Cardiac muscle cell (in vitro differentiated cells and primary cell): ENCODE measurements around the gene RHBG. TPM values are rescaled to one million over a fixed set of nuclear protein-coding genes. Genes with fewer than 3 reads are reported as not detected.

Experiments used
- DNase-seq, 2 donors: peaks; one replicate each; pipeline versions ENCODE4 v3.0.0 to v3.0.0-alpha.2; 2010 to 2017; ENCODE audit warnings: low read depth in 1 of 2, low spot score in 1 of 2
- H3K27ac ChIP-seq: fragments of 200-600 bp; sonication (generic); 2 replicates; pipeline ENCODE4 v1.5.1; 2016
- H3K27me3 ChIP-seq: fragments of 200-600 bp; sonication (generic); 2 replicates; pipeline ENCODE4 v1.6.0; 2016; ENCODE audit warnings: control low read depth
- H3K36me3 ChIP-seq: fragments of 200-600 bp; sonication (generic); 2 replicates; pipeline ENCODE4 v1.5.1; 2016; ENCODE audit warnings: control low read depth
- H3K4me1 ChIP-seq: fragments of 200-600 bp; sonication (generic); 2 replicates; pipeline ENCODE4 v1.8.1; 2017; ENCODE audit warnings: low read depth, mild to moderate bottlenecking, mixed run types
- H3K4me3 ChIP-seq: fragments of 200-600 bp; sonication (generic); 2 replicates; pipeline ENCODE4 v1.5.1; 2016; ENCODE audit warnings: mild to moderate bottlenecking
- H3K9me3 ChIP-seq: fragments of 200-600 bp; sonication (generic); 2 replicates; pipeline ENCODE4 v1.5.1; 2017; ENCODE audit warnings: low read depth, mild to moderate bottlenecking, control low read depth
- polyA plus RNA-seq: library from polyadenylated mRNA; unstranded; fragments of >200 nt; fragmentation: Nextera tagmentation; extraction: Ambion mirVana; gene quantifications from 2 replicates; pipeline ENCODE4 v1.2.1, GENCODE V29; 2016
- total RNA-seq: library from RNA; depleted of rRNA; stranded (reverse); fragments of >200 nt; gene quantifications from 2 replicates; pipeline ENCODE4 v1.2.3, GENCODE V29; 2016
- TF ChIP-seq, protein P1 (sequence below): IDR thresholded peaks from 2 replicates; pipeline ENCODE4 v1.5.1; 2012; ENCODE audit warnings: low read depth, mild to moderate bottlenecking, low read length

The RHBG gene
- total and polyA plus RNA-seq, 2 experiments from 2014 or later: not detected

GRCh38 chr1:156372265-156372586 lies 3.2 kb downstream of the RHBG start:
- H3K27ac ChIP-seq: no peak overlapping the region
- TF ChIP-seq, protein P1, sequence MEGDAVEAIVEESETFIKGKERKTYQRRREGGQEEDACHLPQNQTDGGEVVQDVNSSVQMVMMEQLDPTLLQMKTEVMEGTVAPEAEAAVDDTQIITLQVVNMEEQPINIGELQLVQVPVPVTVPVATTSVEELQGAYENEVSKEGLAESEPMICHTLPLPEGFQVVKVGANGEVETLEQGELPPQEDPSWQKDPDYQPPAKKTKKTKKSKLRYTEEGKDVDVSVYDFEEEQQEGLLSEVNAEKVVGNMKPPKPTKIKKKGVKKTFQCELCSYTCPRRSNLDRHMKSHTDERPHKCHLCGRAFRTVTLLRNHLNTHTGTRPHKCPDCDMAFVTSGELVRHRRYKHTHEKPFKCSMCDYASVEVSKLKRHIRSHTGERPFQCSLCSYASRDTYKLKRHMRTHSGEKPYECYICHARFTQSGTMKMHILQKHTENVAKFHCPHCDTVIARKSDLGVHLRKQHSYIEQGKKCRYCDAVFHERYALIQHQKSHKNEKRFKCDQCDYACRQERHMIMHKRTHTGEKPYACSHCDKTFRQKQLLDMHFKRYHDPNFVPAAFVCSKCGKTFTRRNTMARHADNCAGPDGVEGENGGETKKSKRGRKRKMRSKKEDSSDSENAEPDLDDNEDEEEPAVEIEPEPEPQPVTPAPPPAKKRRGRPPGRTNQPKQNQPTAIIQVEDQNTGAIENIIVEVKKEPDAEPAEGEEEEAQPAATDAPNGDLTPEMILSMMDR: no peak
- H3K4me3 ChIP-seq: no peak overlapping the region
- no peaks in the 10 kb centered on the region for H3K9me3 ChIP-seq
- peaks cover 20% of the 10 kb centered on the region for H3K27me3 ChIP-seq
- no peak for DNase-seq
- H3K36me3 ChIP-seq: no peaks in the 10 kb centered on the region
- peaks cover 7% of the 10 kb centered on the region for H3K4me1 ChIP-seq

GRCh38 chr1:156372876-156373275 lies 3.9 kb downstream of the RHBG start:
- H3K4me1 ChIP-seq: peaks cover 7% of the 10 kb centered on the region
- no peak overlapping the region for H3K27ac ChIP-seq
- no peak for DNase-seq
- H3K9me3 ChIP-seq: no peaks in the 10 kb centered on the region
- no peaks in the 10 kb centered on the region for H3K36me3 ChIP-seq
- no peak overlapping the region for H3K4me3 ChIP-seq
- TF ChIP-seq, protein P1: no peak
- H3K27me3 ChIP-seq: peaks cover 20% of the 10 kb centered on the region

GRCh38 chr1:156373546-156373945 lies 4.5 kb downstream of the RHBG start:
- Histone ChIP-seq H3K36me3 (no peaks in the 10 kb centered on the region), H3K4me3 (no peak overlapping the region), H3K9me3 (no peaks in the 10 kb centered on the region), H3K27me3 (peaks cover 20% of the 10 kb centered on the region), H3K4me1 (peaks cover 7% of the 10 kb centered on the region), H3K27ac (no peak overlapping the region)
- TF ChIP-seq, protein P1: no peak
- no peak for DNase-seq

DNA sequence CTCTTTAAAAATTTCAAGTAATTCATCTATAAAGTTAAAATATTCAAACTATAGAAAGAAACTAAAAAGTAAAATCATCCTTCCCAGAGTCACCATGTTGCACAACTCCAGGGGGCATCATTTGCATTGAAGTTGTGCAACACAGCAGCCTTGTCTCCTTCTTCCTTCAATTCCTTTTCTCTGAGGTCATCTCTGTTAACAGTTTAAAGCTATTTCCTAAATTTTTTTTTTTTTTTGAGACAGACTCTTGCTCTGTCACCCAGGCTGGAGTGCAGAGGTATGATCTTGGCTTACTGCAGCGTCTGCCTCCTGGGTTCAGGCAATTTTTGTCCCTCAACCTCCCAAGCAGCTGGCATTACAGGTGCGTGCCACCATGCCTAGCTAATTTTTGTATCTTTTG lies 7.1 kb downstream of the RHBG start:
- DNase-seq: peak in 1 of 2 donors; percentile 78

DNA sequence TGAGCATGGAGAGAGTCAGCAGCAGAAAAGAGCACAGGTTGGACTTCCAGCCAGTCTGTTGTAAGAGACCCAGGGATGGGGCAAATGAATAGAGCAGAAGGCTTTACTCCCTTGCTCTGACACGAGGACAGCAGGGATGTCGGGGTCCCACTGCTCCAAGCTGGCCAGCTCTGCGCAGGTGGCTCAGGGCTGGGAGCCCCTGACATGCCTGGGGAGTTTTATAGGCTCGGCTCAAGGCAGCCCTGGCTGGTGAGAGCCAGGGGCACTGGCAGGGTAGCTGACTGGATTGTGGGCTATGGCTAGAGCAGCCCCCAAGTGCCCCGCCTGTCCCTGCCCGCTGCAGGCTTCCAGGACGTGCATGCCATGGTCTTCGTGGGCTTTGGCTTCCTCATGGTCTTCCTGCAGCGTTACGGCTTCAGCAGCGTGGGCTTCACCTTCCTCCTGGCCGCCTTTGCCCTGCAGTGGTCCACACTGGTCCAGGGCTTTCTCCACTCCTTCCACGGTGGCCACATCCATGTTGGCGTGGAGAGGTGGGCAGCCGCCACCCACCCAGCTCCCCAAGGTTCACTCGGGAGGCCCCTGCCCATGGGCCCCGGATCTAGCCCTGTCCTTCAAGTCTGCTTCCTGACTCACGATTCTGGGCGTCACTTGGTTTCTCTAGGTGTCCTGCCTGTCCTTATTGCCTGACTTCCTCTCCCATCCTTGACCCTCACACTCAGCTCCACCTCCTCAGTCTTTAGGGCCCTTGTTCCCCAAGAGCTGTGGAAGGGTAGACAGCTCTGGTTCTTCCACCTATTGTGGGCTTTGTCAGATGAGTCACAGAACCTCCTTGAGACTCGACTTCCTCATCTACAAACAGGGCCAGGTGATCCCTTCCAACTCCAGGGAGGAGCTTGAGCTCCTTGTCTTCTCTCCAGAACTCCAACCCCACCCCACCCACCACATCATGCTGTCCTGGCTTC lies 8.2 kb downstream of the RHBG start:
- H3K9me3 ChIP-seq: no peaks in the 10 kb centered on the region
- TF ChIP-seq, protein P1: no peak
- no peak overlapping the region for H3K4me3 ChIP-seq
- DNase-seq: no peak
- no peak overlapping the region for H3K27ac ChIP-seq
- peaks cover 3% of the 10 kb centered on the region for H3K27me3 ChIP-seq
- peaks cover 11% of the 10 kb centered on the region for H3K4me1 ChIP-seq
- H3K36me3 ChIP-seq: no peaks in the 10 kb centered on the region

More for the DNA sequence above, 7.1 kb downstream of the RHBG start:
- Histone ChIP-seq H3K4me3 (no peak overlapping the region), H3K27me3 (peaks cover 6% of the 10 kb centered on the region), H3K9me3 (no peaks in the 10 kb centered on the region), H3K27ac (no peak overlapping the region), H3K36me3 (no peaks in the 10 kb centered on the region), H3K4me1 (peaks cover 7% of the 10 kb centered on the region)
- TF ChIP-seq, protein P1: peak; percentile 17
